IMR-90 (cell line): ENCODE data around the gene ADGRG1. TPM values are rescaled to one million over a fixed set of nuclear protein-coding genes. Genes with fewer than 3 reads are reported as not detected.

Experiments
- ATAC-seq: fragments of 200-7000 bp; cut with Tn5 transposase; 2 replicates; pipeline ENCODE4 v1.9.1; 2020; ENCODE audit warnings: low read depth, mild to moderate bottlenecking, moderate library complexity
- BruUV-seq: library from RNA; stranded (reverse); fragments of 400-500 nt; replicated peaks from 2 replicates; lab custom pipeline; 2021; lab: Mats Ljungman, UMichigan
- CTCF ChIA-PET: fragments of 300-600 bp; formaldehyde crosslinking; extraction: SDS; loops from one replicate; lab custom pipeline; 2021; ENCODE audit warnings: antibody characterized with exemption; lab: Yijun Ruan, JAX
- POLR2A ChIA-PET: fragments of 300-600 bp; sonication (Branson Sonifier 250); formaldehyde crosslinking; loops from one replicate; lab custom pipeline; 2022; ENCODE audit warnings: antibody characterized with exemption; ENCODE audit not compliant: unreplicated experiment; lab: Charles Lee
- DNase-seq: peaks from one replicate; pipeline ENCODE4 v3.0.0; 2013
- H2AFZ ChIP-seq: replicated peaks from 2 replicates; pipeline ENCODE3; 2013; ENCODE audit warnings: low read length, mild to moderate bottlenecking; ENCODE audit not compliant: poor library complexity
- H2AK5ac ChIP-seq: 2 replicates; pipeline ENCODE4 v1.6.1; 2013; ENCODE audit warnings: low read depth, low read length, inconsistent platforms
- H2AK9ac ChIP-seq: replicated peaks from 2 replicates; pipeline ENCODE3; 2013; ENCODE audit warnings: mild to moderate bottlenecking, low read depth, low read length, moderate library complexity; ENCODE audit not compliant: poor library complexity
- H2BK120ac ChIP-seq: 2 replicates; pipeline ENCODE4 v1.6.1; 2013; ENCODE audit warnings: low read depth, low read length, inconsistent platforms
- H2BK15ac ChIP-seq: 3 replicates; pipeline ENCODE4 v1.6.1; 2013; ENCODE audit warnings: low read depth, low read length, inconsistent platforms
- H2BK20ac ChIP-seq: 2 replicates; pipeline ENCODE4 v1.6.1; 2013; ENCODE audit warnings: low read depth, mild to moderate bottlenecking, inconsistent platforms, low read length, moderate library complexity
- H2BK5ac ChIP-seq: 2 replicates; pipeline ENCODE4 v1.6.1; 2013; ENCODE audit warnings: mild to moderate bottlenecking, low read depth, low read length, inconsistent platforms; ENCODE audit not compliant: poor library complexity, severe bottlenecking
- H3K14ac ChIP-seq: replicated peaks from 2 replicates; pipeline ENCODE4 v1.6.1; 2013; ENCODE audit warnings: low read depth, low read length, inconsistent platforms
- H3K18ac ChIP-seq: 2 replicates; pipeline ENCODE4 v1.6.1; 2013; ENCODE audit warnings: low read depth, low read length, control low read depth
- H3K23ac ChIP-seq: 2 replicates; pipeline ENCODE4 v1.6.1; 2013; ENCODE audit warnings: low read depth, low read length, inconsistent platforms
- H3K27ac ChIP-seq: 2 replicates; pipeline ENCODE4 v1.5.1; 2013; ENCODE audit warnings: mild to moderate bottlenecking, control low read depth, low read length; ENCODE audit not compliant: insufficient read depth
- H3K27me3 ChIP-seq: 2 replicates; pipeline ENCODE4 v1.6.1; 2013; ENCODE audit warnings: low read length; ENCODE audit not compliant: control insufficient read depth, insufficient read depth
- H3K36me3 ChIP-seq: 2 replicates; pipeline ENCODE4 v1.6.1; 2013; ENCODE audit warnings: low read length, mixed read lengths; ENCODE audit not compliant: control insufficient read depth, insufficient read depth
- H3K4ac ChIP-seq: 2 replicates; pipeline ENCODE4 v1.6.1; 2013; ENCODE audit warnings: low read depth, low read length, inconsistent platforms
- H3K4me1 ChIP-seq: 2 replicates; pipeline ENCODE4 v1.6.1; 2013; ENCODE audit warnings: low read length, mixed read lengths; ENCODE audit not compliant: control insufficient read depth, insufficient read depth
- H3K4me2 ChIP-seq: 2 replicates; pipeline ENCODE4 v1.6.1; 2013; ENCODE audit warnings: low read depth, mild to moderate bottlenecking, control low read depth, low read length, moderate library complexity
- H3K4me3 ChIP-seq: 2 replicates; pipeline ENCODE4 v1.5.1; 2013; ENCODE audit warnings: low read depth, mild to moderate bottlenecking, control low read depth, low read length, moderate library complexity; ENCODE audit not compliant: insufficient read depth
- H3K56ac ChIP-seq: 2 replicates; pipeline ENCODE4 v1.6.1; 2013; ENCODE audit warnings: low read length, inconsistent platforms; ENCODE audit not compliant: insufficient read depth; ENCODE audit errors: extremely low read depth
- H3K79me1 ChIP-seq, 2 experiments: 2 replicates each; pipeline ENCODE4 v1.6.1; 2013; ENCODE audit warnings: low read length in 2 of 2, inconsistent platforms in 1 of 2, low read depth in 1 of 2
- H3K9ac ChIP-seq: 2 replicates; pipeline ENCODE4 v1.6.1; 2013; ENCODE audit warnings: low read depth, low read length, control low read depth
- H3K9me1 ChIP-seq: 2 replicates; pipeline ENCODE4 v1.6.1; 2013; ENCODE audit warnings: low read length, inconsistent platforms; ENCODE audit not compliant: insufficient read depth
- H3K9me3 ChIP-seq: 2 replicates; pipeline ENCODE4 v1.6.1; 2013; ENCODE audit warnings: low read length; ENCODE audit not compliant: control insufficient read depth, insufficient read depth
- H4K20me1 ChIP-seq: 2 replicates; pipeline ENCODE4 v1.6.1; 2013; ENCODE audit warnings: low read length, inconsistent platforms; ENCODE audit not compliant: insufficient read depth
- H4K5ac ChIP-seq: 2 replicates; pipeline ENCODE4 v1.6.1; 2013; ENCODE audit warnings: mild to moderate bottlenecking, low read depth, low read length, control low read depth
- H4K8ac ChIP-seq, 2 experiments: 2 replicates each; pipeline ENCODE4 v1.6.1; 2013; ENCODE audit warnings: low read depth in 2 of 2, low read length in 2 of 2, control low read depth in 1 of 2, inconsistent platforms in 1 of 2
- H4K91ac ChIP-seq: 2 replicates; pipeline ENCODE4 v1.6.1; 2013; ENCODE audit warnings: low read depth, low read length, inconsistent platforms; ENCODE audit not compliant: insufficient read depth
- BHLHE40 ChIP-seq: fragments of 150-350 bp; IDR thresholded peaks from 2 replicates; pipeline ENCODE4 v1.6.1; 2016; ENCODE audit warnings: mild to moderate bottlenecking, low read depth, low read length
- CTCF ChIP-seq: conservative IDR thresholded peaks from 2 replicates; pipeline ENCODE4 v1.5.1; 2012; ENCODE audit warnings: mild to moderate bottlenecking, low read depth, low read length, improper control_type of control experiment
- FOS ChIP-seq: fragments of 150-350 bp; IDR thresholded peaks from 2 replicates; pipeline ENCODE4 v1.6.1; 2016; ENCODE audit warnings: low read depth, low read length
- MAFK ChIP-seq: IDR thresholded peaks from 2 replicates; pipeline ENCODE4 v1.6.1; 2012; ENCODE audit warnings: low read depth, low read length, improper control_type of control experiment
- MXI1 ChIP-seq: IDR thresholded peaks from 2 replicates; pipeline ENCODE4 v1.6.1; 2012; ENCODE audit warnings: low read depth, mild to moderate bottlenecking, low read length, moderate library complexity, borderline replicate concordance
- USF2 ChIP-seq: fragments of 150-350 bp; IDR thresholded peaks from 2 replicates; pipeline ENCODE4 v1.6.1; 2017; ENCODE audit warnings: mild to moderate bottlenecking, antibody characterized with exemption, low read length, low read depth
- WGBS, 2 experiments: methylation state at CpG; one replicate each; pipeline versions ENCODE4 v1.1.5 to v1.1.7; 2013; ENCODE audit warnings: missing lambda C conversion rate in 2 of 2; ENCODE audit not compliant: insufficient read length in 1 of 2; ENCODE audit errors: extremely low coverage in 2 of 2; 5-methylcytosine and 5-hydroxymethylcytosine counted together
- dilution Hi-C: fragments of 300-500 bp; cut with HindIII; formaldehyde crosslinking; loops from one replicate; pipeline ENCODE4 v1.14.3; 2018; ENCODE audit warnings: low sequenced_read_pairs; ENCODE audit not compliant: unreplicated experiment
- in situ Hi-C: fragments of 300-500 bp; cut with MboI; formaldehyde crosslinking; loops from 3 replicates; pipeline ENCODE4 v1.14.3; 2019; ENCODE audit warnings: low sequenced_read_pairs, inconsistent platforms, mixed read lengths
- intact Hi-C: fragments of 100-400 bp; cut with micrococcal nuclease; formaldehyde crosslinking; loops from 2 replicates; pipeline ENCODE4 v1.10.0; 2022
- polyA plus RNA-seq, 3 experiments: library from polyadenylated mRNA; depleted of rRNA; stranded (reverse); fragments of >200 nt; gene quantifications; 2 replicates each; pipeline ENCODE4 v1.2.3, GENCODE V29; 2012; ENCODE audit warnings: low replicate concordance in 1 of 3
- total RNA-seq: library from RNA; depleted of rRNA; stranded (reverse); fragments of >200 nt; gene quantifications from 2 replicates; pipeline ENCODE4 v1.2.3, GENCODE V29; 2012
- TF ChIP-seq, protein P1 (sequence below): fragments of 150-350 bp; IDR thresholded peaks from 2 replicates; pipeline ENCODE4 v1.6.1; 2016; ENCODE audit warnings: low read depth, mild to moderate bottlenecking, low read length, moderate library complexity, borderline replicate concordance

The ADGRG1 gene
- total and polyA plus RNA-seq, 2 of the 4 experiments (the other 2 are of a cell fraction): 0.90 to 8.4 TPM

- Histone ChIP-seq H4K5ac (no peak overlapping the region), H3K36me3 (no peaks in the 10 kb centered on the region), H2BK5ac (no peak overlapping the region), H4K91ac (peak overlapping the region; percentile 2; the same call in 1 of the 2 replicates), H3K79me1 (peaks cover 0 to 5% of the 10 kb centered on the region in 2 experiments; a peak in 1 of 4 replicates), H3K27ac (no peak overlapping the region), H2BK120ac (peak overlapping the region; percentile 69), H3K9me3 (no peaks in the 10 kb centered on the region), H3K4ac (peak overlapping the region; percentile 31; the same call in 1 of the 2 replicates), H3K4me1 (peaks cover 32% of the 10 kb centered on the region), H3K9ac (no peak overlapping the region), H3K27me3 (no peaks in the 10 kb centered on the region), H2BK15ac (no peak overlapping the region), H2BK20ac (peak overlapping the region; percentile 62), H3K56ac (no peak overlapping the region), H2AK5ac (0 out of 2 replicates have a peak overlapping the region, but pooled peaks have one; percentile 31), H4K8ac (peak overlapping the region in 1 of 2 experiments; percentile 53; a peak in 1 of 4 replicates), H4K20me1 (no peaks in the 10 kb centered on the region; the same call in 1 of the 2 replicates), H3K4me3 (no peak overlapping the region), H3K14ac (no peak overlapping the region), H3K4me2 (no peak overlapping the region), H3K23ac (no peak overlapping the region), H2AK9ac (peak overlapping the region; percentile 44), H2AFZ (peak overlapping the region; percentile 9), H3K9me1 (peaks cover 9% of the 10 kb centered on the region), H3K18ac (no peak overlapping the region)
- 83% methylated on average over 5 of the region's 17 CpGs; no CpG with 5 or more reads in 1 of the 2 experiments for WGBS, 2 experiments
- CTCF ChIA-PET: no interaction called here
- no peak for TF ChIP-seq CTCF
- TF ChIP-seq BHLHE40: no peak
- TF ChIP-seq, protein P1, sequence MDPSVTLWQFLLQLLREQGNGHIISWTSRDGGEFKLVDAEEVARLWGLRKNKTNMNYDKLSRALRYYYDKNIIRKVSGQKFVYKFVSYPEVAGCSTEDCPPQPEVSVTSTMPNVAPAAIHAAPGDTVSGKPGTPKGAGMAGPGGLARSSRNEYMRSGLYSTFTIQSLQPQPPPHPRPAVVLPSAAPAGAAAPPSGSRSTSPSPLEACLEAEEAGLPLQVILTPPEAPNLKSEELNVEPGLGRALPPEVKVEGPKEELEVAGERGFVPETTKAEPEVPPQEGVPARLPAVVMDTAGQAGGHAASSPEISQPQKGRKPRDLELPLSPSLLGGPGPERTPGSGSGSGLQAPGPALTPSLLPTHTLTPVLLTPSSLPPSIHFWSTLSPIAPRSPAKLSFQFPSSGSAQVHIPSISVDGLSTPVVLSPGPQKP: no peak
- no peak for TF ChIP-seq MXI1
- no peak for TF ChIP-seq MAFK
- no peak for TF ChIP-seq USF2
- no peak for TF ChIP-seq FOS
- ATAC-seq: no peak
- DNase-seq: no peak
- dilution Hi-C loops (no loop called here), in situ Hi-C loops (no loop called here), intact Hi-C loops (no loop called here)
- POLR2A ChIA-PET: no interaction called here
- BruUV-seq: no TSS peak
These were observed 3.5 kb upstream of the ADGRG1 start for GRCh38 chr16:57624806-57625500.
